Neural cell (in vitro differentiated cells): ENCODE measurements around the gene WIZ. TPM values are rescaled to one million over a fixed set of nuclear protein-coding genes. Genes with fewer than 3 reads are reported as not detected.
"Not testable (repeated sequence)": the region's sequence is repeated elsewhere in the genome, so short reads cannot be mapped to it uniquely, and the experiment has no call there.

Experiments used
- H2AFZ ChIP-seq: fragments of 200-600, 300-800 bp; sonication (generic), shearing (Covaris generic); 2 replicates; pipeline ENCODE4 v1.6.0; 2014; ENCODE audit warnings: low read depth, mild to moderate bottlenecking, antibody characterized with exemption, low read length, moderate library complexity
- H3F3A ChIP-seq: fragments of 200-600 bp; shearing (Covaris generic); 2 replicates; pipeline ENCODE4 v1.6.1; 2016; ENCODE audit warnings: mild to moderate bottlenecking, moderate library complexity, mixed read lengths, antibody characterized with exemption, low read length; ENCODE audit not compliant: insufficient read depth, poor library complexity, severe bottlenecking
- H3K27ac ChIP-seq: fragments of 200-600, 300-800 bp; sonication (generic), shearing (Covaris generic); 2 replicates; pipeline ENCODE4 v1.5.1; 2014; ENCODE audit warnings: mild to moderate bottlenecking, low read length, moderate library complexity
- H3K27me3 ChIP-seq: fragments of 300-800, 200-600 bp; sonication (generic), shearing (Covaris generic); 2 replicates; pipeline ENCODE4 v1.6.0; 2014; ENCODE audit warnings: mild to moderate bottlenecking, low read depth, low read length, moderate library complexity; ENCODE audit not compliant: insufficient read depth
- H3K36me3 ChIP-seq: fragments of 300-800, 200-600 bp; sonication (generic), shearing (Covaris generic); 2 replicates; pipeline ENCODE4 v1.5.1; 2014; ENCODE audit warnings: mild to moderate bottlenecking, antibody characterized with exemption, low read length, moderate library complexity; ENCODE audit not compliant: insufficient read depth
- H3K4me2 ChIP-seq: fragments of 300-800, 200-600 bp; sonication (generic), shearing (Covaris generic); 2 replicates; pipeline ENCODE4 v1.6.0; 2014; ENCODE audit warnings: mild to moderate bottlenecking, low read length
- H3K4me3 ChIP-seq: fragments of 300-800, 200-600 bp; sonication (generic), shearing (Covaris generic); 2 replicates; pipeline ENCODE4 v1.5.1; 2014; ENCODE audit warnings: mild to moderate bottlenecking, low read length, moderate library complexity
- H3K79me2 ChIP-seq: fragments of 200-600 bp; shearing (Covaris generic); replicated peaks from 2 replicates; pipeline ENCODE4 v1.6.0; 2014; ENCODE audit warnings: mild to moderate bottlenecking, low read length, moderate library complexity; ENCODE audit not compliant: insufficient read depth
- H3K9ac ChIP-seq: fragments of 300-800, 200-600 bp; sonication (generic), shearing (Covaris generic); 2 replicates; pipeline ENCODE4 v1.6.1; 2016; ENCODE audit warnings: mild to moderate bottlenecking, low read length, mixed read lengths
- H3K9me2 ChIP-seq: fragments of 200-600 bp; shearing (Covaris generic); 2 replicates; pipeline ENCODE4 v1.6.1; 2016; ENCODE audit warnings: mild to moderate bottlenecking, low read length, mixed read lengths; ENCODE audit not compliant: insufficient read depth
- H3K9me3 ChIP-seq: fragments of 200-600, 300-800 bp; sonication (generic), shearing (Covaris generic); 2 replicates; pipeline ENCODE4 v1.6.1; 2016; ENCODE audit warnings: mild to moderate bottlenecking, mixed run types, low read length, moderate library complexity, mixed read lengths
- H4K20me1 ChIP-seq: fragments of 200-600 bp; shearing (Covaris generic); 2 replicates; pipeline ENCODE4 v1.6.1; 2016; ENCODE audit warnings: mild to moderate bottlenecking, mixed run types; ENCODE audit not compliant: insufficient read depth
- EZH2 ChIP-seq: fragments of 200-600, 300-800 bp; shearing (Covaris generic), sonication (generic); IDR thresholded peaks from 2 replicates; pipeline ENCODE4 v1.6.1; 2014; ENCODE audit warnings: antibody characterized with exemption, low read length, borderline replicate concordance, mild to moderate bottlenecking; ENCODE audit not compliant: insufficient read depth, poor library complexity, severe bottlenecking
- MXI1 ChIP-seq: fragments of 450-650 bp; conservative IDR thresholded peaks from 2 replicates; pipeline ENCODE4 v1.6.1; 2014; ENCODE audit warnings: antibody characterized with exemption, mild to moderate bottlenecking; ENCODE audit not compliant: poor library complexity, severe bottlenecking
- POLR2AphosphoS5 ChIP-seq: IDR thresholded peaks from 2 replicates; pipeline ENCODE4 v1.6.1; 2012
- RAD21 ChIP-seq: fragments of 450-650 bp; conservative IDR thresholded peaks from 2 replicates; pipeline ENCODE4 v1.6.1; 2014; ENCODE audit warnings: antibody characterized with exemption, mild to moderate bottlenecking, moderate library complexity
- SMC3 ChIP-seq: fragments of 450-650 bp; conservative IDR thresholded peaks from 2 replicates; pipeline ENCODE4 v1.6.1; 2014; ENCODE audit warnings: antibody characterized with exemption, mild to moderate bottlenecking, moderate library complexity; ENCODE audit not compliant: poor library complexity
- TAF1 ChIP-seq: IDR thresholded peaks from 2 replicates; pipeline ENCODE4 v1.6.1; 2012; ENCODE audit warnings: low read depth
- polyA plus RNA-seq: library from polyadenylated mRNA; depleted of rRNA; stranded (reverse); fragments of >200 nt; gene quantifications from 2 replicates; pipeline ENCODE4 v1.2.3, GENCODE V29; 2014
- TF ChIP-seq, protein P1 (sequence below): IDR thresholded peaks from 2 replicates; pipeline ENCODE4 v1.6.1; 2012; ENCODE audit warnings: borderline replicate concordance
- TF ChIP-seq, protein P2 (sequence below): fragments of 450-650 bp; IDR thresholded peaks from 2 replicates; pipeline ENCODE4 v1.5.1; 2014; ENCODE audit warnings: antibody characterized with exemption, mild to moderate bottlenecking, moderate library complexity; ENCODE audit not compliant: poor library complexity, severe bottlenecking

WIZ gene
- polyA plus RNA-seq, 1 donor from 2014 or later, result 13.0 TPM

DNA sequence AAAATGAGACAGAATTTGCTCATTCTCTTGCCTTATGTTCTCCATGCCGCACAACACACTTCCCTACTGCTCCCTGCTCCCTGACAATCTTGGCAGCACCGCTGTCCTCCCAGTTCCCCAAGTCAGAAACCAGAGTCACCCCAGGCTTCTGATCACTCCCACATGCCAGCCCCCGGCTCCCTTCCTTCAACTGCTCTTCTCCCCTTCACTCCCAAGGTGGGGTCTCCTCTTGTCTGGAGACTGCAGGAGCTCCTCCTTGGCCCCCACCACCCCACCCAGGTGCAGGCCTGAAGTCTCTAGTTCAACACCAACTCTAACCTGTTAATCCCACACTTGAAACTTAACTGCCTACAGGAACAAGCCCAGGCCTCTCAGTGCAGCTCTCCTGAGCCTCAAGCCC lies 53.3 kb downstream of the WIZ start:
- no peak overlapping the region for H3K4me2 ChIP-seq
- no peak overlapping the region for H3K4me3 ChIP-seq
- peaks cover 18% of the 10 kb centered on the region for H4K20me1 ChIP-seq
- no peak overlapping the region for H2AFZ ChIP-seq
- no peaks in the 10 kb centered on the region for H3K27me3 ChIP-seq
- H3K9me2 ChIP-seq, result no peaks in the 10 kb centered on the region
- no peaks in the 10 kb centered on the region for H3F3A ChIP-seq
- H3K9me3 ChIP-seq, result no peaks in the 10 kb centered on the region
- peaks cover 5% of the 10 kb centered on the region for H3K79me2 ChIP-seq
- H3K9ac ChIP-seq, result no peak overlapping the region
- no peaks in the 10 kb centered on the region for H3K36me3 ChIP-seq
- no peak overlapping the region for H3K27ac ChIP-seq
- TF ChIP-seq, protein P1, sequence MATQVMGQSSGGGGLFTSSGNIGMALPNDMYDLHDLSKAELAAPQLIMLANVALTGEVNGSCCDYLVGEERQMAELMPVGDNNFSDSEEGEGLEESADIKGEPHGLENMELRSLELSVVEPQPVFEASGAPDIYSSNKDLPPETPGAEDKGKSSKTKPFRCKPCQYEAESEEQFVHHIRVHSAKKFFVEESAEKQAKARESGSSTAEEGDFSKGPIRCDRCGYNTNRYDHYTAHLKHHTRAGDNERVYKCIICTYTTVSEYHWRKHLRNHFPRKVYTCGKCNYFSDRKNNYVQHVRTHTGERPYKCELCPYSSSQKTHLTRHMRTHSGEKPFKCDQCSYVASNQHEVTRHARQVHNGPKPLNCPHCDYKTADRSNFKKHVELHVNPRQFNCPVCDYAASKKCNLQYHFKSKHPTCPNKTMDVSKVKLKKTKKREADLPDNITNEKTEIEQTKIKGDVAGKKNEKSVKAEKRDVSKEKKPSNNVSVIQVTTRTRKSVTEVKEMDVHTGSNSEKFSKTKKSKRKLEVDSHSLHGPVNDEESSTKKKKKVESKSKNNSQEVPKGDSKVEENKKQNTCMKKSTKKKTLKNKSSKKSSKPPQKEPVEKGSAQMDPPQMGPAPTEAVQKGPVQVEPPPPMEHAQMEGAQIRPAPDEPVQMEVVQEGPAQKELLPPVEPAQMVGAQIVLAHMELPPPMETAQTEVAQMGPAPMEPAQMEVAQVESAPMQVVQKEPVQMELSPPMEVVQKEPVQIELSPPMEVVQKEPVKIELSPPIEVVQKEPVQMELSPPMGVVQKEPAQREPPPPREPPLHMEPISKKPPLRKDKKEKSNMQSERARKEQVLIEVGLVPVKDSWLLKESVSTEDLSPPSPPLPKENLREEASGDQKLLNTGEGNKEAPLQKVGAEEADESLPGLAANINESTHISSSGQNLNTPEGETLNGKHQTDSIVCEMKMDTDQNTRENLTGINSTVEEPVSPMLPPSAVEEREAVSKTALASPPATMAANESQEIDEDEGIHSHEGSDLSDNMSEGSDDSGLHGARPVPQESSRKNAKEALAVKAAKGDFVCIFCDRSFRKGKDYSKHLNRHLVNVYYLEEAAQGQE, result no peak
- TF ChIP-seq, protein P2, sequence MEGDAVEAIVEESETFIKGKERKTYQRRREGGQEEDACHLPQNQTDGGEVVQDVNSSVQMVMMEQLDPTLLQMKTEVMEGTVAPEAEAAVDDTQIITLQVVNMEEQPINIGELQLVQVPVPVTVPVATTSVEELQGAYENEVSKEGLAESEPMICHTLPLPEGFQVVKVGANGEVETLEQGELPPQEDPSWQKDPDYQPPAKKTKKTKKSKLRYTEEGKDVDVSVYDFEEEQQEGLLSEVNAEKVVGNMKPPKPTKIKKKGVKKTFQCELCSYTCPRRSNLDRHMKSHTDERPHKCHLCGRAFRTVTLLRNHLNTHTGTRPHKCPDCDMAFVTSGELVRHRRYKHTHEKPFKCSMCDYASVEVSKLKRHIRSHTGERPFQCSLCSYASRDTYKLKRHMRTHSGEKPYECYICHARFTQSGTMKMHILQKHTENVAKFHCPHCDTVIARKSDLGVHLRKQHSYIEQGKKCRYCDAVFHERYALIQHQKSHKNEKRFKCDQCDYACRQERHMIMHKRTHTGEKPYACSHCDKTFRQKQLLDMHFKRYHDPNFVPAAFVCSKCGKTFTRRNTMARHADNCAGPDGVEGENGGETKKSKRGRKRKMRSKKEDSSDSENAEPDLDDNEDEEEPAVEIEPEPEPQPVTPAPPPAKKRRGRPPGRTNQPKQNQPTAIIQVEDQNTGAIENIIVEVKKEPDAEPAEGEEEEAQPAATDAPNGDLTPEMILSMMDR, result no peak
- TF ChIP-seq TAF1 (no peak), RAD21 (no peak), EZH2 (no peak), SMC3 (no peak), MXI1 (no peak)

DNA sequence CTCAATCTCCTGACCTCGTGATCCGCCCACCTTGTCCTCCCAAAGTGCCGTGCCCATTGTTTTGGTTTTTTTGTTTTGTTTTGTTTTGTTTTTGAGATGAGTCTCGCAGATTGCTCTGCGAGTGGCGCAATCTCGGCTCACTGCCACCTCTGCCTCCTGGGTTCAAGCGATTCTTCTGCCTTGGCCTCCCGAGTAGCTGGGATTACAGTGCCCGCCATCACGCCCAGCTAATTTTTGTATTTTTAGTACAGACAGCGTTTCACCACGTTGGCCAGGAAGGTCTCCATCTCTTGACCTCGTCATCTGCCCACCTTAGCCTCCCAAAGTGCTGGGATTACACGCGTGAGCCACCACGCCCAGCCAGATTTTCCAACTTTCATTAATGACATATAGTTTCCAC lies 54.5 kb downstream of the WIZ start:
- not testable (repeated sequence) for H3K36me3 ChIP-seq

DNA sequence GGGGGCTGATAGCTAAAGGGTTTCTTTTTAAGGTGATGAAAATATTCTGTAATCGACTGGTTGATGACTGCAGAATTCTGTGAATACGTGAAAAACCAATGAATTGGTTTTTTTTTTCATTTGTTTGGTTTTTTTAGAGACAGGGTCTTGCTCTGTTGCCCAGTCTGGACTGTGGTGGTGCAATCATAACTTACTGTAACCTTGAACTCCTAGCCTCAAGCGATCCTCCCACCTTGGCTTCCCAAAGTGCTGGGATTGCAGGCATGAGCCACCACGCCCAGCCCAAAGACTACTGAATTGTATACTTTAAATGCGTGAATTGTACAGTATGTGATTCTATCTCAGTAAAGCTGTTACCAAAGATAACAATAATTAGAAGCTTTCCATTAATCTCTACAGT lies 55.3 kb downstream of the WIZ start:
- TF ChIP-seq POLR2AphosphoS5, result no peak
- no peak for TF ChIP-seq EZH2
- Histone ChIP-seq H3K36me3 (no peaks in the 10 kb centered on the region), H3K4me2 (no peak overlapping the region), H3K4me3 (no peak overlapping the region), H3K27ac (no peak overlapping the region), H3K9me3 (no peaks in the 10 kb centered on the region), H3F3A (no peaks in the 10 kb centered on the region), H4K20me1 (no peaks in the 10 kb centered on the region), H3K27me3 (no peaks in the 10 kb centered on the region), H2AFZ (no peak overlapping the region), H3K9ac (no peak overlapping the region), H3K79me2 (peaks cover 17% of the 10 kb centered on the region), H3K9me2 (no peaks in the 10 kb centered on the region)

More for the DNA sequence above, 54.5 kb downstream of the WIZ start:
- not testable (repeated sequence) for H3K9me3 ChIP-seq, H3K4me3 ChIP-seq, H3K4me2 ChIP-seq, H3K9me2 ChIP-seq, H3K27me3 ChIP-seq, H3K27ac ChIP-seq, H3K9ac ChIP-seq, H2AFZ ChIP-seq, H3F3A ChIP-seq, H4K20me1 ChIP-seq, H3K79me2 ChIP-seq
